H1 (cell line): ENCODE results near the gene GEMIN2.

Source experiments
- MAFK ChIP-seq: IDR thresholded peaks from 2 replicates; pipeline ENCODE4 v1.6.1; 2012; ENCODE audit warnings: low read depth, mild to moderate bottlenecking, improper control_type of control experiment, low read length
- NRF1 ChIP-seq: IDR thresholded peaks from 2 replicates; pipeline ENCODE4 v1.6.1; 2011; ENCODE audit warnings: mild to moderate bottlenecking, low read depth, low read length, improper control_type of control experiment
- ZNF274 ChIP-seq: IDR thresholded peaks from 2 replicates; pipeline ENCODE4 v1.7.0; 2012; ENCODE audit warnings: low read length, borderline replicate concordance; ENCODE audit errors: extremely low read depth
- TF ChIP-seq, protein P1 (sequence below): IDR thresholded peaks from 2 replicates; pipeline ENCODE4 v1.6.1; 2012; ENCODE audit warnings: low read length, inconsistent platforms
- TF ChIP-seq, protein P2 (sequence below), 3 experiments: IDR thresholded peaks; 1 replicate in 2 of 3; 2 replicates in 1 of 3; pipeline versions ENCODE4 v1.5.1 to v1.6.1; 2011; ENCODE audit warnings: low read length in 3 of 3, mild to moderate bottlenecking in 3 of 3, inconsistent platforms in 2 of 3, low read depth in 1 of 3, moderate library complexity in 1 of 3; ENCODE audit not compliant: insufficient read depth in 1 of 3; ENCODE audit errors: control extremely low read depth in 1 of 3

- TF ChIP-seq, protein P1, sequence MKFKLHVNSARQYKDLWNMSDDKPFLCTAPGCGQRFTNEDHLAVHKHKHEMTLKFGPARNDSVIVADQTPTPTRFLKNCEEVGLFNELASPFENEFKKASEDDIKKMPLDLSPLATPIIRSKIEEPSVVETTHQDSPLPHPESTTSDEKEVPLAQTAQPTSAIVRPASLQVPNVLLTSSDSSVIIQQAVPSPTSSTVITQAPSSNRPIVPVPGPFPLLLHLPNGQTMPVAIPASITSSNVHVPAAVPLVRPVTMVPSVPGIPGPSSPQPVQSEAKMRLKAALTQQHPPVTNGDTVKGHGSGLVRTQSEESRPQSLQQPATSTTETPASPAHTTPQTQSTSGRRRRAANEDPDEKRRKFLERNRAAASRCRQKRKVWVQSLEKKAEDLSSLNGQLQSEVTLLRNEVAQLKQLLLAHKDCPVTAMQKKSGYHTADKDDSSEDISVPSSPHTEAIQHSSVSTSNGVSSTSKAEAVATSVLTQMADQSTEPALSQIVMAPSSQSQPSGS, result no peak
- no peak for TF ChIP-seq ZNF274
- no peak for TF ChIP-seq NRF1
- TF ChIP-seq, protein P2, sequence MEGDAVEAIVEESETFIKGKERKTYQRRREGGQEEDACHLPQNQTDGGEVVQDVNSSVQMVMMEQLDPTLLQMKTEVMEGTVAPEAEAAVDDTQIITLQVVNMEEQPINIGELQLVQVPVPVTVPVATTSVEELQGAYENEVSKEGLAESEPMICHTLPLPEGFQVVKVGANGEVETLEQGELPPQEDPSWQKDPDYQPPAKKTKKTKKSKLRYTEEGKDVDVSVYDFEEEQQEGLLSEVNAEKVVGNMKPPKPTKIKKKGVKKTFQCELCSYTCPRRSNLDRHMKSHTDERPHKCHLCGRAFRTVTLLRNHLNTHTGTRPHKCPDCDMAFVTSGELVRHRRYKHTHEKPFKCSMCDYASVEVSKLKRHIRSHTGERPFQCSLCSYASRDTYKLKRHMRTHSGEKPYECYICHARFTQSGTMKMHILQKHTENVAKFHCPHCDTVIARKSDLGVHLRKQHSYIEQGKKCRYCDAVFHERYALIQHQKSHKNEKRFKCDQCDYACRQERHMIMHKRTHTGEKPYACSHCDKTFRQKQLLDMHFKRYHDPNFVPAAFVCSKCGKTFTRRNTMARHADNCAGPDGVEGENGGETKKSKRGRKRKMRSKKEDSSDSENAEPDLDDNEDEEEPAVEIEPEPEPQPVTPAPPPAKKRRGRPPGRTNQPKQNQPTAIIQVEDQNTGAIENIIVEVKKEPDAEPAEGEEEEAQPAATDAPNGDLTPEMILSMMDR (IDR thresholded peaks at IDR 0.05; ENCODE audit: control extremely low read depth in 1 of 3, insufficient read depth in 1 of 3, low read depth in 1 of 3, low read length in 3 of 3), result 0 out of 4 replicates have a peak, but pooled peaks of 1 of the 3 experiments have one; percentile 6
- TF ChIP-seq MAFK, result no peak
Measured at GRCh38 chr14:39177168-39177545, 63.0 kb downstream of the GEMIN2 start.
